ENCODE data around the gene COA5. TPM values are rescaled to one million over a fixed set of nuclear protein-coding genes. Genes with fewer than 3 reads are reported as not detected.

COA5 gene
- total RNA-seq, 2 experiments from 2014 or later: 33.6 to 40.0 TPM

GRCh38 chr2:98607104-98607503, 1.2 kb downstream of the COA5 start:
- H3K79me2 ChIP-seq (ENCODE audit: insufficient read depth, low read depth, low read length): peaks cover 23% of the 10 kb centered on the region; the same call in 1 of the 2 replicates
- no peak overlapping the region for H3K27ac ChIP-seq (ENCODE audit: low read depth, low read length, poor library complexity, severe bottlenecking)
- no peaks in the 10 kb centered on the region for H4K20me1 ChIP-seq (ENCODE audit: insufficient read depth, low read length)
- H3K4me1 ChIP-seq (ENCODE audit: insufficient read depth, low read length, poor library complexity, severe bottlenecking): peaks cover 31% of the 10 kb centered on the region
- H3K4me2 ChIP-seq (ENCODE audit: low read length): peak overlapping the region; percentile 98
- no TSS peak for BruUV-seq (replicated peaks)
- peak overlapping the region; percentile 78; the same call in 1 of the 2 replicates for H2AFZ ChIP-seq (ENCODE audit: low read length)
- CTCF ChIA-PET (ENCODE audit: unreplicated experiment): interaction anchor here (0.6 kb wide), 1 partner anchor 45 kb away, joined by 3 read pairs; no protein-coding TSS in a partner anchor
- peak; percentile 7 for DNase-seq (ENCODE audit: low spot score)
- H3K36me3 ChIP-seq (ENCODE audit: insufficient read depth, low read length): peaks cover 21% of the 10 kb centered on the region; the same call in 1 of the 2 replicates
- intact Hi-C loops (cut with micrococcal nuclease; ENCODE audit: unreplicated experiment): loop anchor here (10.0 kb wide), 1 partner anchor 162 kb away; the partner anchor contains the start of gene INPP4A
- POLR2A ChIA-PET: interaction anchor here (0.5 to 0.7 kb wide), 2 partner anchors 61 to 446 kb away, joined by 3 read pairs; no protein-coding TSS in a partner anchor
- H3K4me3 ChIP-seq (ENCODE audit: low read depth, low read length, poor library complexity, severe bottlenecking): peak overlapping the region; percentile 88
- no peaks in the 10 kb centered on the region for H3K9me2 ChIP-seq (ENCODE audit: insufficient read depth, low read length)
- no peaks in the 10 kb centered on the region for H3K9me3 ChIP-seq (ENCODE audit: low read length)
- TF ChIP-seq CTCF (conservative IDR thresholded peaks at IDR 0.05; ENCODE audit: low read length) (no peak), EZH2phosphoT487 (IDR thresholded peaks at IDR 0.05; ENCODE audit: borderline replicate concordance, low read depth, low read length) (no peak)

DNA sequence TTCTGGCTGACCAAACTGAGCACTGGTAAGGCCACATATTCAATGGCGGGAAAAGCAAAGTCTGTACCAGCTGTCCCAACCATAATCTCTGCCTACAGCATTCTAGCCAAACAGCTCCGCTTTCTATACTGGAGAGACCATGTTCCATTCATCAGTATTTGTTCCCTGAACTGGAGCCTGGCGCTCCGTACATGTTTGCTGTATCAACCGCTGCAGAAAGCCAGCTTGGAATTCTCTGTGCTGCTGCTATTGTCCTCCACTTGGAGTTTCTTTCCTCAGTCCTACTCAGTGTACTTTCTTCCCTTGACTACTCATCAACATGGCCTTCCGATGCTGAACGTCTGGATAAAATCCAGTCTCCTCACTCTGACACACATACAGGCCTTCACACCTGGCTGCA, 1.9 kb downstream of the COA5 start:
- Histone ChIP-seq H3K27ac (ENCODE audit: low read depth, low read length, poor library complexity, severe bottlenecking) (no peak overlapping the region), H3K4me1 (ENCODE audit: insufficient read depth, low read length, poor library complexity, severe bottlenecking) (peaks cover 31% of the 10 kb centered on the region)

More for the DNA sequence above, 1.9 kb downstream of the COA5 start:
- no peak for TF ChIP-seq CTCF (conservative IDR thresholded peaks at IDR 0.05; ENCODE audit: low read length)
- TF ChIP-seq EZH2phosphoT487 (IDR thresholded peaks at IDR 0.05; ENCODE audit: borderline replicate concordance, low read depth, low read length): no peak
- peak overlapping the region; percentile 98; the same call in 1 of the 2 replicates for H3K4me2 ChIP-seq (ENCODE audit: low read length)
- ChIA-PET CTCF (ENCODE audit: unreplicated experiment) (no interaction called here), POLR2A (interaction anchor here (0.5 kb wide), 1 partner anchor 446 kb away, joined by 3 read pairs; no protein-coding TSS in a partner anchor)
- H3K79me2 ChIP-seq (ENCODE audit: insufficient read depth, low read depth, low read length): peaks cover 23% of the 10 kb centered on the region; the same call in 1 of the 2 replicates
- no peak overlapping the region for H2AFZ ChIP-seq (ENCODE audit: low read length)
- no peaks in the 10 kb centered on the region for H3K9me3 ChIP-seq (ENCODE audit: low read length)
- BruUV-seq (replicated peaks): no TSS peak
- no peaks in the 10 kb centered on the region for H4K20me1 ChIP-seq (ENCODE audit: insufficient read depth, low read length)
- peaks cover 22% of the 10 kb centered on the region; the same call in 1 of the 2 replicates for H3K36me3 ChIP-seq (ENCODE audit: insufficient read depth, low read length)
- intact Hi-C loops (cut with micrococcal nuclease; ENCODE audit: unreplicated experiment): loop anchor here (10.0 kb wide), 1 partner anchor 162 kb away; the partner anchor contains the start of gene INPP4A
- H3K4me3 ChIP-seq (ENCODE audit: low read depth, low read length, poor library complexity, severe bottlenecking): no peak overlapping the region
- no peak for DNase-seq (ENCODE audit: low spot score)
- H3K9me2 ChIP-seq (ENCODE audit: insufficient read depth, low read length): no peaks in the 10 kb centered on the region
